Hepatocyte (in vitro differentiated cells): ENCODE measurements around the gene CENPF.

ENCODE experiments used
- CTCF ChIP-seq: fragments of 200-600 bp; sonication (generic); IDR thresholded peaks from 2 replicates; pipeline ENCODE4 v1.5.1; 2016; ENCODE audit warnings: antibody characterized with exemption, mild to moderate bottlenecking; ENCODE audit not compliant: poor library complexity
- EZH2phosphoT487 ChIP-seq: fragments of 200-600 bp; sonication (generic); IDR thresholded peaks from one replicate; pipeline ENCODE4 v1.6.1; 2018; ENCODE audit warnings: antibody characterized with exemption, mild to moderate bottlenecking, low read depth, moderate library complexity; ENCODE audit not compliant: unreplicated experiment, severe bottlenecking

- TF ChIP-seq CTCF (no peak), EZH2phosphoT487 (no peak)
Observed at GRCh38 chr1:214621236-214621635, 18.2 kb downstream of the CENPF start.
